Neural crest cell (in vitro differentiated cells): ENCODE results near the gene DNAJB13. TPM values are rescaled to one million over a fixed set of nuclear protein-coding genes. Genes with fewer than 3 reads are reported as not detected.

Experiments
- DNase-seq: peaks from one replicate; pipeline ENCODE4 v3.0.0; 2021; ENCODE audit warnings: low read depth, mixed read lengths, low spot score
- H3K27ac Mint-ChIP-seq: one replicate; pipeline ENCODE4 v1.8.0; 2021; ENCODE audit warnings: mild to moderate bottlenecking, mixed read lengths; ENCODE audit not compliant: unreplicated experiment
- H3K27me3 Mint-ChIP-seq: 2 replicates; pipeline ENCODE4 v1.8.0; 2021; ENCODE audit warnings: low read depth, mild to moderate bottlenecking, mixed read lengths
- H3K36me3 Mint-ChIP-seq: 2 replicates; pipeline ENCODE4 v1.8.0; 2021; ENCODE audit warnings: low read depth, mild to moderate bottlenecking, mixed read lengths
- H3K4me1 Mint-ChIP-seq: 2 replicates; pipeline ENCODE4 v1.8.0; 2021; ENCODE audit warnings: mixed read lengths
- H3K4me3 Mint-ChIP-seq: one replicate; pipeline ENCODE4 v1.8.0; 2021; ENCODE audit warnings: mild to moderate bottlenecking, mixed read lengths
- H3K9me3 Mint-ChIP-seq: 2 replicates; pipeline ENCODE4 v1.8.0; 2021; ENCODE audit warnings: mixed read lengths
- CTCF ChIP-seq: fragments of 200-600 bp; sonication (generic); conservative IDR thresholded peaks from 2 replicates; pipeline ENCODE4 v1.5.0; 2021; ENCODE audit warnings: antibody characterized with exemption, mild to moderate bottlenecking
- total RNA-seq: library from RNA; stranded (reverse); gene quantifications from 2 replicates; pipeline ENCODE4 v1.2.1, GENCODE V29; 2021

DNAJB13 gene
- total RNA-seq, 1 donor from 2014 or later = 0.35 TPM

GRCh38 chr11:73977856-73978519 is 27.2 kb downstream of the DNAJB13 start:
- no peak for TF ChIP-seq CTCF
- H3K36me3 Mint-ChIP-seq = peaks cover 30% of the 10 kb centered on the region
- H3K4me3 Mint-ChIP-seq = peak overlapping the region; percentile 19
- no peak overlapping the region for H3K27ac Mint-ChIP-seq
- H3K9me3 Mint-ChIP-seq = no peaks in the 10 kb centered on the region
- no peaks in the 10 kb centered on the region for H3K27me3 Mint-ChIP-seq
- DNase-seq = no peak
- peaks cover 32% of the 10 kb centered on the region for H3K4me1 Mint-ChIP-seq

DNA sequence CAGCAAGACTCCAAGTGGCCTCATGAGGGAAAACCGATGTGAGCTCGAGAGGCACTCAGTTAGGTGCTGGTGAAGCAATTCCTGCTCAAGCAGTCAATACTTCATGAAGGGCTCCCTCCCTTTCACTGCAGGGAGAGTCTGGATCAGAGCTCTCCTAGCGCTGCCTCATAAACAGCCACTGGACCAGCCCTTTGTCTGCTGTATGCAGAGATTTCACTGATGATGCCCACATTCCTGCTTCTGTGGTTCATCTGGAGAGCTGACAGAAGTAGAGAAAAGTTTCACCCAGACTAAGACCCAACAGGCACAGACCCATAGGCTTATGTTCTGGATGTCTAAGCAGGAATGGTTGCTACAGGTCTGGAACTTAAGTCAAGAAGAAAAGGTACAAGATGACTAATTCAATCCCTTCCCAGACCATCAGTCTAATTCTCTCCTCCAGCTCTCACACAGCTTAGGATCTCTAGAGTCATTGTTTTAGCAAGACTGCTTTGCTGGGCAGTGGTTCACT is 27.8 kb downstream of the DNAJB13 start:
- Mint-ChIP-seq H3K9me3 (no peaks in the 10 kb centered on the region), H3K27me3 (no peaks in the 10 kb centered on the region), H3K4me1 (peaks cover 37% of the 10 kb centered on the region), H3K36me3 (peaks cover 30% of the 10 kb centered on the region), H3K27ac (peak overlapping the region; percentile 28), H3K4me3 (peak overlapping the region; percentile 63)
- no peak for DNase-seq
- TF ChIP-seq CTCF = no peak

DNA sequence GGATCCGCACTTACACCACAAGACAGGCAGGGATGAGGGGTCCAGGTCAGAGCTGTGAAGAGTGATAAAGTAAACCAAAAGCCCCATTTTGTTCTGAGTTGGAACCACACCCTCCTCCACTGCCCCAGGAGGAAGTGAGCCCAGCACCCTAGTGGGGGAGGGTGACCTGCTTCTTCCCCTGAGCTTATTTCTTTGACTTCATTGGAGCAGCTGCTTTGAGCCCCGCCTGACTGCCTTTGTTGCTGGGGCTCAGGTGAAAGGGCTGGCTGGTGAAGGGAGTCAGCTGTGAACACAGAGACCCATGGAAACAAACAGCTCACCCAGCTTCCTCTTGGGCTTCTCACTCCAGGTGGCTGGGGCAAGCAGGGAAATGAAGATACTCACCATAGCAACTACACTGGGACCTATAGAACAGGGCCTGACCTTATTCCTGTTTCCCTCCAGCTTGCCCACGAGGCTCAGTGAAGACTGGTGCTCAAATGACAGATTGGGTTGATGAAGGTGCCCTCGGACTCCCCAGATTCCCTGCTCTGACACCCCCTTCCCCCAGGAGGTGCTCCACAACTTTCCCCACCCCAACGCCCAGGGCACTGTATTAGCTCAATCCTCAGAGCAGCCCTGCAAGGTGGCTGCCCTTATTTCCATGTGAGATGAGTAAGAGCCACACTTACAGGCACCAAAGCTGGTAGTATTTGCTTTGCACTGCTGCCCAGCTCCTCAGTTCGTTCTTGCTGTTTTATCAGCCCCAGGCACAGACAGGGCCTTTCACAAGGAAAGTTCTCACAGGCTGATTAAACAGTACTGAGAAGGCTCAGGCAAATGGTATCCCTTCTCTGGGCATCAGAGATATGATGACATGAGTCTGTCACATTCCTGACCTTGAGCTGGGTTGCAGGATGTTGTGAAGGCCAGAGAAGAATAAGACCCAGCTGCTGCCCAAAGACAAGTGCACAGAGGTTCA is 29.5 kb downstream of the DNAJB13 start:
- peaks cover 21% of the 10 kb centered on the region for H3K36me3 Mint-ChIP-seq
- H3K4me3 Mint-ChIP-seq = peak overlapping the region; percentile 94
- no peak for DNase-seq
- H3K27ac Mint-ChIP-seq = no peak overlapping the region
- H3K27me3 Mint-ChIP-seq = no peaks in the 10 kb centered on the region
- no peaks in the 10 kb centered on the region for H3K9me3 Mint-ChIP-seq
- H3K4me1 Mint-ChIP-seq = peaks cover 43% of the 10 kb centered on the region
- TF ChIP-seq CTCF = no peak

GRCh38 chr11:73981051-73981805 is 30.4 kb downstream of the DNAJB13 start:
- Mint-ChIP-seq H3K9me3 (no peaks in the 10 kb centered on the region), H3K4me1 (peaks cover 43% of the 10 kb centered on the region), H3K36me3 (peaks cover 17% of the 10 kb centered on the region), H3K27me3 (no peaks in the 10 kb centered on the region), H3K27ac (no peak overlapping the region), H3K4me3 (peak overlapping the region; percentile 94)
- DNase-seq = no peak
- no peak for TF ChIP-seq CTCF

- peak within 1 kb of the TSS; percentile 94 for H3K4me3 Mint-ChIP-seq
- peaks cover 43% of the 10 kb centered on the region for H3K4me1 Mint-ChIP-seq
- TF ChIP-seq CTCF = no peak
- H3K27ac Mint-ChIP-seq = peak within 1 kb of the TSS; percentile 97
- no peaks in the 10 kb centered on the region for H3K27me3 Mint-ChIP-seq
- H3K9me3 Mint-ChIP-seq = no peaks in the 10 kb centered on the region
- peaks cover 8% of the 10 kb centered on the region for H3K36me3 Mint-ChIP-seq
- peak; percentile 68 for DNase-seq
Observed at GRCh38 chr11:73982595-73982989, 31.8 kb downstream of the DNAJB13 start, which contains the start of gene UCP2. Gene UCP2, minus strand, starts transcription at chr11:73982843. Its CDS starts 4,465 bp downstream, at chr11:73978378.
